B cell (primary cell): ENCODE results near the gene TNNI3.

Source experiments
- EZH2 ChIP-seq: IDR thresholded peaks from 2 replicates; pipeline ENCODE4 v1.6.1; 2012; ENCODE audit warnings: borderline replicate concordance, low read depth, mild to moderate bottlenecking, moderate library complexity, low read length; ENCODE audit not compliant: insufficient read depth, poor library complexity, severe bottlenecking
- TF ChIP-seq, protein P1 (sequence below): fragments of 200-600 bp; IDR thresholded peaks from one replicate; pipeline ENCODE4 v1.8.0; 2022; ENCODE audit warnings: antibody characterized with exemption, mild to moderate bottlenecking

DNA sequence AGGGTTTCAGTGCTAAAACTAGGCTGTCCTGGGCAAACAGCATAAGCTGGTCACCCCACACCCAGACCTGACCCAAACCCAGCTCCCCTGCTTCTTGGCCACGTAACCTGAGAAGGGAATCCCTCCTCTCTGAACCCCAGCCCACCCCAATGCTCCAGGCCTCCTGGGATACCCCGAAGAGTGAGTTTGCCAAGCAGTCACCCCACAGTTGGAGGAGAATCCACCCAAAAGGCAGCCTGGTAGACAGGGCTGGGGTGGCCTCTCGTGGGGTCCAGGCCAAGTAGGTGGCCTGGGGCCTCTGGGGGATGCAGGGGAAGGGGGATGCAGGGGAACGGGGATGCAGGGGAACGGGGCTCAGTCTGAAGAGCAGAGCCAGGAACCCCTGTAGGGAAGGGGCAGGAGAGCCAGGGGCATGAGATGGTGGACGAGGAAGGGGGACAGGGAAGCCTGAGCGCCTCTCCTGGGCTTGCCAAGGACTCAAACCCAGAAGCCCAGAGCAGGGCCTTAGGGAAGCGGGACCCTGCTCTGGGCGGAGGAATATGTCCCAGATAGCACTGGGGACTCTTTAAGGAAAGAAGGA, 42.9 kb downstream of the TNNI3 start:
- TF ChIP-seq, protein P1, sequence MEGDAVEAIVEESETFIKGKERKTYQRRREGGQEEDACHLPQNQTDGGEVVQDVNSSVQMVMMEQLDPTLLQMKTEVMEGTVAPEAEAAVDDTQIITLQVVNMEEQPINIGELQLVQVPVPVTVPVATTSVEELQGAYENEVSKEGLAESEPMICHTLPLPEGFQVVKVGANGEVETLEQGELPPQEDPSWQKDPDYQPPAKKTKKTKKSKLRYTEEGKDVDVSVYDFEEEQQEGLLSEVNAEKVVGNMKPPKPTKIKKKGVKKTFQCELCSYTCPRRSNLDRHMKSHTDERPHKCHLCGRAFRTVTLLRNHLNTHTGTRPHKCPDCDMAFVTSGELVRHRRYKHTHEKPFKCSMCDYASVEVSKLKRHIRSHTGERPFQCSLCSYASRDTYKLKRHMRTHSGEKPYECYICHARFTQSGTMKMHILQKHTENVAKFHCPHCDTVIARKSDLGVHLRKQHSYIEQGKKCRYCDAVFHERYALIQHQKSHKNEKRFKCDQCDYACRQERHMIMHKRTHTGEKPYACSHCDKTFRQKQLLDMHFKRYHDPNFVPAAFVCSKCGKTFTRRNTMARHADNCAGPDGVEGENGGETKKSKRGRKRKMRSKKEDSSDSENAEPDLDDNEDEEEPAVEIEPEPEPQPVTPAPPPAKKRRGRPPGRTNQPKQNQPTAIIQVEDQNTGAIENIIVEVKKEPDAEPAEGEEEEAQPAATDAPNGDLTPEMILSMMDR = no peak
- TF ChIP-seq EZH2 = no peak
